PC-9 (cell line): ENCODE results near the gene MTHFD1L.

Source experiments
- EZH2 ChIP-seq: fragments of 200-600 bp; sonication (generic); IDR thresholded peaks from 2 replicates; pipeline ENCODE4 v1.8.0; 2017; ENCODE audit warnings: antibody characterized with exemption, low read depth
- TF ChIP-seq, protein P1 (sequence below): fragments of 200-600 bp; sonication (generic); conservative IDR thresholded peaks from 2 replicates; pipeline ENCODE4 v1.6.1; 2017; ENCODE audit warnings: mixed run types, antibody characterized with exemption, mild to moderate bottlenecking, moderate library complexity

GRCh38 chr6:150981669-150982068, 116.2 kb downstream of the MTHFD1L start:
- TF ChIP-seq, protein P1, sequence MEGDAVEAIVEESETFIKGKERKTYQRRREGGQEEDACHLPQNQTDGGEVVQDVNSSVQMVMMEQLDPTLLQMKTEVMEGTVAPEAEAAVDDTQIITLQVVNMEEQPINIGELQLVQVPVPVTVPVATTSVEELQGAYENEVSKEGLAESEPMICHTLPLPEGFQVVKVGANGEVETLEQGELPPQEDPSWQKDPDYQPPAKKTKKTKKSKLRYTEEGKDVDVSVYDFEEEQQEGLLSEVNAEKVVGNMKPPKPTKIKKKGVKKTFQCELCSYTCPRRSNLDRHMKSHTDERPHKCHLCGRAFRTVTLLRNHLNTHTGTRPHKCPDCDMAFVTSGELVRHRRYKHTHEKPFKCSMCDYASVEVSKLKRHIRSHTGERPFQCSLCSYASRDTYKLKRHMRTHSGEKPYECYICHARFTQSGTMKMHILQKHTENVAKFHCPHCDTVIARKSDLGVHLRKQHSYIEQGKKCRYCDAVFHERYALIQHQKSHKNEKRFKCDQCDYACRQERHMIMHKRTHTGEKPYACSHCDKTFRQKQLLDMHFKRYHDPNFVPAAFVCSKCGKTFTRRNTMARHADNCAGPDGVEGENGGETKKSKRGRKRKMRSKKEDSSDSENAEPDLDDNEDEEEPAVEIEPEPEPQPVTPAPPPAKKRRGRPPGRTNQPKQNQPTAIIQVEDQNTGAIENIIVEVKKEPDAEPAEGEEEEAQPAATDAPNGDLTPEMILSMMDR, result no peak
- no peak for TF ChIP-seq EZH2
